ENCODE results near the gene TP63. TPM values are rescaled to one million over a fixed set of nuclear protein-coding genes. Genes with fewer than 3 reads are reported as not detected.
A peak's percentile ranks its signal among the peaks of the same experiment; 100 is the strongest.

TP63 gene
- total RNA-seq, 1 donor from 2014 or later, result 122 TPM

DNA sequence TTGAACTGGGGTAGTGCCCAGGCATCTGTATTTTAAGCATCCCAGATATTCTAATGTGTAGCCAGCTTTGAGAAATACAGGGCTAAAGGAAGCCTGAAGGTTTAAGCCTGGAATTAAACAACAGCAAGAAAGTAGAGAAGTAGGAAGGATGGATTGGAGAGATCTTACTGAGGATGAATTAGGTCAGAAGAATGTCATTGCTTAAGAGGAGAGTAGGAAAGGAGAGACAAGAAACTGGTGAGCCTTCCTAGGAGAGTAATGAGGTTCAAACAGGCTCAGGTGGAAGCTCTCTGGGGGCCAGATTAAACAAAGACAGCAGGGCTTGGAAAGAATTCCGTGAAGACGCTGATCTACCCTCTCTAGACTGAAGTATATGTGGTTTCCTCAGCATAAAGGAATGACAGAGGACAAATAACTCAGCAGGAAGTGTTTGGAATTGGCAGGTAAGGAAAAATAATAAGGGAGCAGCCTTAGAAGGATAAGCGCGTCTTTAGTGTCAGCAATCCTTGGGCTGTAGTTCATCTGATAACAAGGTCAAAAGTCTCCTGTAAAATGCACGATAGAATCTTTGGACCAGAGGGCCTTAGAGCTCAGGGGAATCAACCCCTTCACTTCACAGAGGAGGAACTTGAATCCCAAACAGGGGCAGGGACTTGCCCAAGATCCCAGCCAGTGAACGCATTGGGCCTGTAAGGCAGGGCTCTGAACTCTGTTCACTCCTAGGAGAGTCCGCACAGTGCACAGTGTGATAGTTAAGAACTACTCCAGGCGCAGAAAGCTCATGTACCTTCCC, 90.9 kb downstream of the TP63 start:
- TF ChIP-seq, protein P1, sequence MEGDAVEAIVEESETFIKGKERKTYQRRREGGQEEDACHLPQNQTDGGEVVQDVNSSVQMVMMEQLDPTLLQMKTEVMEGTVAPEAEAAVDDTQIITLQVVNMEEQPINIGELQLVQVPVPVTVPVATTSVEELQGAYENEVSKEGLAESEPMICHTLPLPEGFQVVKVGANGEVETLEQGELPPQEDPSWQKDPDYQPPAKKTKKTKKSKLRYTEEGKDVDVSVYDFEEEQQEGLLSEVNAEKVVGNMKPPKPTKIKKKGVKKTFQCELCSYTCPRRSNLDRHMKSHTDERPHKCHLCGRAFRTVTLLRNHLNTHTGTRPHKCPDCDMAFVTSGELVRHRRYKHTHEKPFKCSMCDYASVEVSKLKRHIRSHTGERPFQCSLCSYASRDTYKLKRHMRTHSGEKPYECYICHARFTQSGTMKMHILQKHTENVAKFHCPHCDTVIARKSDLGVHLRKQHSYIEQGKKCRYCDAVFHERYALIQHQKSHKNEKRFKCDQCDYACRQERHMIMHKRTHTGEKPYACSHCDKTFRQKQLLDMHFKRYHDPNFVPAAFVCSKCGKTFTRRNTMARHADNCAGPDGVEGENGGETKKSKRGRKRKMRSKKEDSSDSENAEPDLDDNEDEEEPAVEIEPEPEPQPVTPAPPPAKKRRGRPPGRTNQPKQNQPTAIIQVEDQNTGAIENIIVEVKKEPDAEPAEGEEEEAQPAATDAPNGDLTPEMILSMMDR (IDR thresholded peaks at IDR 0.05; ENCODE audit: insufficient read depth, low read length, severe bottlenecking), result no peak
- peak; percentile 50 for DNase-seq (ENCODE audit: low read depth)
- no peak for FAIRE-seq

GRCh38 chr3:189724356-189724755, 93.2 kb downstream of the TP63 start:
- Histone ChIP-seq H3K27me3 (ENCODE audit: control insufficient read depth, insufficient read depth, low read length) (no peaks in the 10 kb centered on the region), H3K36me3 (ENCODE audit: control insufficient read depth, insufficient read depth, low read length) (no peaks in the 10 kb centered on the region), H3K4me3 (ENCODE audit: low read depth, low read length) (no peak overlapping the region)
- FAIRE-seq (no peak), DNase-seq (ENCODE audit: low read depth) (no peak)
- TF ChIP-seq, protein P1 (IDR thresholded peaks at IDR 0.05; ENCODE audit: insufficient read depth, low read length, severe bottlenecking), result no peak

More for the DNA sequence above, 90.9 kb downstream of the TP63 start:
- Histone ChIP-seq H3K36me3 (ENCODE audit: control insufficient read depth, insufficient read depth, low read length) (no peaks in the 10 kb centered on the region), H3K27me3 (ENCODE audit: control insufficient read depth, insufficient read depth, low read length) (no peaks in the 10 kb centered on the region), H3K4me3 (ENCODE audit: low read depth, low read length) (no peak overlapping the region)

DNA sequence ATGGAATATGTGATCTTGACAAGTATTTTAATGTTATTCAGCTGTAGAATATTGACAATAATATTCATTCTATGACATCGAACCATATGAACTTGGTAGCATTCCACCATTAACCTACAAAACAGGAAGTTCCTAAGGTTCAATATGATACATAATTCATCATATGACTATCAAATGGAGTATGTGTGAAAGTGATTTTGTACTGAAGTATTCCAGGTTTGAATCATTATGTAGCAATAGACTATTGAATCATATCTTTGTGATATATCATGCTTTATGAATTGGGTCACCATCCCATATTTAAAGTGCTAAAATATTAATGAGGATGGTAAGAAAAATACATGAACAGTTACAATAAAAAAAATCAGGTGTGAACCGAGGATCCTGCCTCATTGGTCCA, 95.1 kb downstream of the TP63 start:
- TF ChIP-seq, protein P1 (IDR thresholded peaks at IDR 0.05; ENCODE audit: insufficient read depth, low read length, severe bottlenecking), result no peak
- no peak for FAIRE-seq
- peak; percentile 95 for DNase-seq (ENCODE audit: low read depth)
- no peaks in the 10 kb centered on the region for H3K27me3 ChIP-seq (ENCODE audit: control insufficient read depth, insufficient read depth, low read length)
- no peaks in the 10 kb centered on the region for H3K36me3 ChIP-seq (ENCODE audit: control insufficient read depth, insufficient read depth, low read length)
- no peak overlapping the region for H3K4me3 ChIP-seq (ENCODE audit: low read depth, low read length)

DNA sequence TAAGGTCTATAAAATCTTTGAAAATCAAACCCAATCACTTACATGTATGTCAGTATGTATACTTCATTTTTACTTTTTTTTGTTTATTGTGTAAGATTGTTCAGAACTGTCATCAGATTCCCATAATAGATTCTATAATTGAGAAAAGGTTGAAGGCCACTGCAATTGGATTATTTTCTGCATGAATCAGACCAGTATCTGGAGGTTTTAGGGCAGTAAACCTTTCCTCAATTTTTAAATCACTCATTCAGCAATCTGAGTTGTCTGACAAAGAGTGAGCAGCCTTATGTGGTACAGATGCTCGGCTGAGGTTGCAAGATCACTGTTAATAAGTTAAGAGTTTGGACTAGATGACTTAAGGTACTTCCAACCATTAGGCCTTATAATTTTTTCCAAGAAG, 96.0 kb downstream of the TP63 start:
- FAIRE-seq (no peak), DNase-seq (ENCODE audit: low read depth) (no peak)
- H3K27me3 ChIP-seq (ENCODE audit: control insufficient read depth, insufficient read depth, low read length), result no peaks in the 10 kb centered on the region
- TF ChIP-seq, protein P1 (IDR thresholded peaks at IDR 0.05; ENCODE audit: insufficient read depth, low read length, severe bottlenecking), result no peak
- H3K4me3 ChIP-seq (ENCODE audit: low read depth, low read length), result no peak overlapping the region
- no peaks in the 10 kb centered on the region for H3K36me3 ChIP-seq (ENCODE audit: control insufficient read depth, insufficient read depth, low read length)

DNA sequence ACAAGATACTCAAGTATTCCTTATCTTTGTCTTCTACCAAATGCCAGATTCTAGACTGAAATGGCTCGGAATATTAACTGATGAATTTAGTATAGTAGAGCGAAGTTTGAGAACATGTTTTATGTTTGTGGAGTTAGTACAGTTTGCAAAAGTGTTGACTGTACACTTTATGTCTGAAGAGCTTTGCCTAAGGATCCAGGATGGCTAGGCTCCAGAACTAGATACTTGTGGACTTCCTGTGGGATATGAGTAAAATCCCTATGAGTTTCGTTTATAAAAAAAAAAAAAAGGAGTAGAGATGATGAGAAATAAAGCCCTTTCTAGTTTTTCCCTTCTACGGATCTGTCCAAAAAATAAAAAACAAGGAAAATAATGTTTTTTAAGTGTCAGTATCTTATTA, 96.7 kb downstream of the TP63 start:
- TF ChIP-seq, protein P1 (IDR thresholded peaks at IDR 0.05; ENCODE audit: insufficient read depth, low read length, severe bottlenecking), result no peak
- Histone ChIP-seq H3K4me3 (ENCODE audit: low read depth, low read length) (no peak overlapping the region), H3K27me3 (ENCODE audit: control insufficient read depth, insufficient read depth, low read length) (no peaks in the 10 kb centered on the region), H3K36me3 (ENCODE audit: control insufficient read depth, insufficient read depth, low read length) (no peaks in the 10 kb centered on the region)
- FAIRE-seq, result no peak
- peak; percentile 65 for DNase-seq (ENCODE audit: low read depth)

- no peak for DNase-seq (ENCODE audit: low read depth)
- Histone ChIP-seq H3K4me3 (ENCODE audit: low read depth, low read length) (no peak overlapping the region), H3K36me3 (ENCODE audit: control insufficient read depth, insufficient read depth, low read length) (no peaks in the 10 kb centered on the region), H3K27me3 (ENCODE audit: control insufficient read depth, insufficient read depth, low read length) (no peaks in the 10 kb centered on the region)
- no peak for FAIRE-seq
- TF ChIP-seq, protein P1 (IDR thresholded peaks at IDR 0.05; ENCODE audit: insufficient read depth, low read length, severe bottlenecking), result no peak
Measured at GRCh38 chr3:189728915-189729314, 97.7 kb downstream of the TP63 start.

All from bronchial epithelial cell (primary cell).